NCI-H510A (cell line): ENCODE results near the gene ZBTB17.
A peak's percentile ranks its signal among the peaks of the same experiment; 100 is the strongest.

ENCODE experiments used
- DNase-seq: peaks from one replicate; lab custom pipeline; 2025; lab: John Stamatoyannopoulos, UW

Gene ZBTB17

GRCh38 chr1:15960808-15961207 is 15.1 kb downstream of the ZBTB17 start:
- no peak for DNase-seq

- DNase-seq: no peak
Measured at GRCh38 chr1:15959827-15960446, 16.0 kb downstream of the ZBTB17 start.

GRCh38 chr1:15959424-15959823 is 16.5 kb downstream of the ZBTB17 start:
- no peak for DNase-seq

GRCh38 chr1:15958793-15959192 is 17.1 kb downstream of the ZBTB17 start:
- no peak for DNase-seq

- no peak for DNase-seq
Measured at GRCh38 chr1:15958111-15958510, 17.8 kb downstream of the ZBTB17 start.

GRCh38 chr1:15957221-15958095 is 18.4 kb downstream of the ZBTB17 start:
- no peak for DNase-seq

GRCh38 chr1:15956150-15956549 is 19.8 kb downstream of the ZBTB17 start:
- no peak for DNase-seq

- no peak for DNase-seq
Measured at GRCh38 chr1:15955552-15955951, 20.3 kb downstream of the ZBTB17 start.

- no peak for DNase-seq
Measured at GRCh38 chr1:15954316-15954715, 21.6 kb downstream of the ZBTB17 start.

- DNase-seq: peak; percentile 97
Measured at GRCh38 chr1:15953791-15954241, 22.1 kb downstream of the ZBTB17 start.

GRCh38 chr1:15953294-15953771 is 22.6 kb downstream of the ZBTB17 start:
- DNase-seq: no peak

- DNase-seq: no peak
Measured at GRCh38 chr1:15952317-15953258, 23.3 kb downstream of the ZBTB17 start.

GRCh38 chr1:15951341-15952153 is 24.4 kb downstream of the ZBTB17 start:
- DNase-seq: no peak

- no peak for DNase-seq
Measured at GRCh38 chr1:15950763-15951295, 25.1 kb downstream of the ZBTB17 start.

GRCh38 chr1:15950302-15950701 is 25.6 kb downstream of the ZBTB17 start:
- no peak for DNase-seq

- DNase-seq: no peak
Measured at GRCh38 chr1:15949453-15950245, 26.3 kb downstream of the ZBTB17 start.

- DNase-seq: no peak
Measured at GRCh38 chr1:15948595-15949452, 27.1 kb downstream of the ZBTB17 start.

GRCh38 chr1:15948091-15948591 is 27.8 kb downstream of the ZBTB17 start:
- DNase-seq: no peak
